AG04449 (cell line): ENCODE measurements around the gene CSNK2A1.

Source experiments
- CTCF ChIA-PET: fragments of 350-600 bp; formaldehyde crosslinking; extraction: SDS; loops from one replicate; lab custom pipeline; 2021; ENCODE audit warnings: antibody characterized with exemption; lab: Yijun Ruan, JAX
- POLR2A ChIA-PET: fragments of 400-600, 350-600 bp; formaldehyde crosslinking; extraction: SDS; loops from one replicate; lab custom pipeline; 2020; ENCODE audit warnings: antibody characterized with exemption, inconsistent platforms; lab: Yijun Ruan, JAX
- DNase-seq: peaks from one replicate; pipeline ENCODE4 v3.0.0-alpha.2; 2010; ENCODE audit warnings: low read depth, low spot score
- H3K4me3 ChIP-seq: 2 replicates; pipeline ENCODE4 v1.5.1; 2011; ENCODE audit warnings: low read depth, mild to moderate bottlenecking, control low read depth, low read length
- CTCF ChIP-seq: IDR thresholded peaks from one replicate; pipeline ENCODE4 v1.5.1; 2011; ENCODE audit warnings: mild to moderate bottlenecking, moderate library complexity, low read length, control low read depth, inconsistent platforms; ENCODE audit not compliant: insufficient read depth; ENCODE audit errors: missing control alignments

The CSNK2A1 gene

GRCh38 chr20:427401-427800 is 116.2 kb downstream of the CSNK2A1 start:
- TF ChIP-seq CTCF = no peak
- POLR2A ChIA-PET = no interaction called here
- no peak overlapping the region for H3K4me3 ChIP-seq
- no peak for DNase-seq
- CTCF ChIA-PET = interaction anchor here (0.7 to 2.3 kb wide), 2 partner anchors 11 to 73 kb away, joined by 3 to 21 read pairs; no protein-coding TSS in a partner anchor

DNA sequence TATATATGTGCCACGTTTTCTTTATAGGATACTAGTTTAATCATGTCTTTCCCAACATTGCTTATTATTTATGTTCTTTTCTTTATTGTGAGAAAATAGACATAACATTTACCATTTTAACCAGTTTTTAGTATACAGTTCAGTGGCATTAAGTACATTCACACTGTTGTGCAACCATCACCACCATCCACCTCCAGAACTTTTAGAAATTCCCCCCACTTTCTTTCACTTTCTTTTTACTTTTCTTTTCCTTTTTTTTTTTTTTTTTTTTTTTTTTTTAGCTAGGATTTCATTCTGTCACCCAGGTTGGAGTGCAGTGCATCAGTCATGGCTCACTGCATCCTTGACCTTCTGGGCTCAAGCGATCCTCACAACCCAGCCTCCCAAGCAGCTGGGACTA is 117.0 kb downstream of the CSNK2A1 start:
- POLR2A ChIA-PET = no interaction called here
- no peak overlapping the region for H3K4me3 ChIP-seq
- DNase-seq = no peak
- CTCF ChIA-PET = interaction anchor here (2.3 kb wide), 1 partner anchor 72 kb away, joined by 21 read pairs; no protein-coding TSS in a partner anchor
- no peak for TF ChIP-seq CTCF
